Stimulated activated effector memory CD8-positive, alpha-beta T cell treated with anti-CD3 and anti-CD28 coated beads, Interleukin-12 subunit alpha, Interleukin-12 subunit beta, amount 100 ng/mL, for 72 hours (primary cell): Measurements from ENCODE around the gene CHST12.
A peak's percentile ranks its signal among the peaks of the same experiment; 100 is the strongest.

ENCODE experiments used
- ATAC-seq: fragments of 150-1000 bp; cut with Tn5 transposase; 2 replicates; pipeline ENCODE4 v1.10.0; 2021
- DNase-seq, 2 donors: peaks; one replicate each; pipeline ENCODE4 v3.0.0; 2021 to 2022; ENCODE audit warnings: low spot score in 2 of 2
- H3K27ac Mint-ChIP-seq: one replicate; pipeline ENCODE4 v1.8.0; 2022; ENCODE audit warnings: mild to moderate bottlenecking, mixed read lengths
- H3K36me3 Mint-ChIP-seq: one replicate; pipeline ENCODE4 v1.8.0; 2022; ENCODE audit warnings: mild to moderate bottlenecking, mixed read lengths
- H3K4me1 Mint-ChIP-seq: one replicate; pipeline ENCODE4 v1.8.0; 2022; ENCODE audit warnings: mixed read lengths
- H3K4me3 Mint-ChIP-seq: one replicate; pipeline ENCODE4 v1.8.0; 2022; ENCODE audit warnings: mild to moderate bottlenecking, mixed read lengths
- H3K9me3 Mint-ChIP-seq: one replicate; pipeline ENCODE4 v1.8.0; 2022; ENCODE audit warnings: mixed read lengths

The CHST12 gene

GRCh38 chr7:2403014-2403717 lies at the start of gene CHST12:
TSS of gene CHST12 (plus strand) at chr7:2403611. CDS start at chr7:2432640, 29,029 bp downstream.
- ATAC-seq (peak; percentile 71), DNase-seq (peak; percentile 94 to 97)
- Mint-ChIP-seq H3K4me3 (peak within 1 kb of the TSS; percentile 83), H3K9me3 (no peaks in the 10 kb centered on the region), H3K4me1 (peaks cover 55% of the 10 kb centered on the region), H3K36me3 (peaks cover 19% of the 10 kb centered on the region), H3K27ac (peak within 1 kb of the TSS; percentile 80)

GRCh38 chr7:2353936-2354185 lies 49.5 kb upstream of the CHST12 start:
- peak overlapping the region; percentile 100 for H3K27ac Mint-ChIP-seq
- H3K36me3 Mint-ChIP-seq: peaks cover 54% of the 10 kb centered on the region
- ATAC-seq (peak; percentile 81), DNase-seq (no peak)
- no peaks in the 10 kb centered on the region for H3K9me3 Mint-ChIP-seq
- peak overlapping the region; percentile 88 for H3K4me3 Mint-ChIP-seq
- H3K4me1 Mint-ChIP-seq: peaks cover 14% of the 10 kb centered on the region

GRCh38 chr7:2354186-2354938 lies 49.0 kb upstream of the CHST12 start, which contains the start of gene EIF3B:
TSS of gene EIF3B (plus strand) at chr7:2354827. CDS start at chr7:2354922, 95 bp downstream.
- Mint-ChIP-seq H3K4me1 (peaks cover 19% of the 10 kb centered on the region), H3K36me3 (peaks cover 59% of the 10 kb centered on the region), H3K4me3 (peak within 1 kb of the TSS; percentile 88), H3K27ac (peak within 1 kb of the TSS; percentile 100), H3K9me3 (no peaks in the 10 kb centered on the region)
- peak; percentile 94 for ATAC-seq
- peak; percentile 82 to 94 for DNase-seq

DNA sequence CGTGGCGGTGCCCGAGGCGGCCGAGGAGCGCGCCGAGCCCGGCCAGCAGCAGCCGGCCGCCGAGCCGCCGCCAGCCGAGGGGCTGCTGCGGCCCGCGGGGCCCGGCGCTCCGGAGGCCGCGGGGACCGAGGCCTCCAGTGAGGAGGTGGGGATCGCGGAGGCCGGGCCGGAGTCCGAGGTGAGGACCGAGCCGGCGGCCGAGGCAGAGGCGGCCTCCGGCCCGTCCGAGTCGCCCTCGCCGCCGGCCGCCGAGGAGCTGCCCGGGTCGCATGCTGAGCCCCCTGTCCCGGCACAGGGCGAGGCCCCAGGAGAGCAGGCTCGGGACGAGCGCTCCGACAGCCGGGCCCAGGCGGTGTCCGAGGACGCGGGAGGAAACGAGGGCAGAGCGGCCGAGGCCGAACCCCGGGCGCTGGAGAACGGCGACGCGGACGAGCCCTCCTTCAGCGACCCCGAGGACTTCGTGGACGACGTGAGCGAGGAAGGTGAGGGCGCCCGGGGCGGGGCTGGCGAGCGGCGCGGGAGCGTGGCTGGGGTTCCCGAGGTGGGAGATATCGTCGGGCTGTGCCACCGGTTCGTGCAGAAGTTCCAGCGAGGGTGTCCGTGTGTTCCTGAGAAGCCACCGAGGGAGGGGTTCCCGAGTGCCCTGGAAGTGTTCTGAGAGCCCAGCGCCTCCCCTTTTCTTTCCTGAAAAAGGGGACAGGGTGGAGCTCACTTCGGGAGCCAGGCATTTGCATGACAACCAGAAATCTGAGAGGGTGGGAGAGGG lies 48.3 kb upstream of the CHST12 start:
- peak; percentile 9 for ATAC-seq
- H3K4me3 Mint-ChIP-seq: peak overlapping the region; percentile 88
- peak overlapping the region; percentile 100 for H3K27ac Mint-ChIP-seq
- H3K4me1 Mint-ChIP-seq: peaks cover 27% of the 10 kb centered on the region
- H3K9me3 Mint-ChIP-seq: no peaks in the 10 kb centered on the region
- DNase-seq: peak in 1 of 2 donors; percentile 68
- H3K36me3 Mint-ChIP-seq: peaks cover 67% of the 10 kb centered on the region

DNA sequence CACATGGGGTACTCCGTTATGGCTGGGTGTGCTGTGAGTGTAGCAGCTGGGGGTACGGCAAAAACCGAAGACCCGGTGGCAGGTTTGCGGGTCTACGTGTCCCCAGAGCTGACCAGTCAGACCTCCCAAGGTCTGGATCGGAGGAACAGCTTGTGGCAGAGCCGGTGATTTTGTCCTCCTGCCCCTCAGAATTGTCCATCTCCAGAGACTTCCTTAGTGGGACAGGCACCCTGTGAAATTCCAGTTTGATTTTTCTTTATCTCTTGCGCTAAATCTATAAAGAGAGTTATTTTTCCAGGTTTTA lies 47.8 kb upstream of the CHST12 start:
- H3K4me3 Mint-ChIP-seq: peak overlapping the region; percentile 88
- no peak for DNase-seq

DNA sequence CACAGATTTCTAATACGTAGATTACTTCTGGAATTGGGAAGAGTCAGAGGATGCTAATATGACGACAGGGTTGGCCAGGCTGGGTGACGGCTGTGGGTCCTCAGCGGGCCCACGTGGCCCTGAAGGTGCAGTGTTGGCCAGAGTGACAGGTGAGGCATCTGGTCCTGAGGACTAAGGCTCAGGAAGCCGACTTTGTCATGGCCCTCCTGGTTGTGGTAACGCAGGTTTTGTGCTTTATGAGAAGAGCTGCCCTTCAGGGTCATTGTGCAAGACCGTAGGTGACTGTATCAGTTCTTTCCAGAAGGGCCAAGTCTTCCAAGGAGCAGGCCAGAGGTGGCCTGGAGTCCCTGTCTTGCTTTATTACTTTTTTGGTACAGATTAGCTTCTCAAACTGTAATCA lies 46.2 kb upstream of the CHST12 start:
- peaks cover 87% of the 10 kb centered on the region for H3K36me3 Mint-ChIP-seq
- H3K4me3 Mint-ChIP-seq: peak overlapping the region; percentile 88
- H3K4me1 Mint-ChIP-seq: peaks cover 34% of the 10 kb centered on the region
- peak overlapping the region; percentile 6 for H3K27ac Mint-ChIP-seq
- ATAC-seq (no peak), DNase-seq (no peak)
- H3K9me3 Mint-ChIP-seq: no peaks in the 10 kb centered on the region

More for the DNA sequence above, 47.8 kb upstream of the CHST12 start:
- H3K9me3 Mint-ChIP-seq: no peaks in the 10 kb centered on the region
- no peak for ATAC-seq
- peak overlapping the region; percentile 100 for H3K27ac Mint-ChIP-seq
- H3K36me3 Mint-ChIP-seq: peaks cover 72% of the 10 kb centered on the region
- H3K4me1 Mint-ChIP-seq: peaks cover 32% of the 10 kb centered on the region

DNA sequence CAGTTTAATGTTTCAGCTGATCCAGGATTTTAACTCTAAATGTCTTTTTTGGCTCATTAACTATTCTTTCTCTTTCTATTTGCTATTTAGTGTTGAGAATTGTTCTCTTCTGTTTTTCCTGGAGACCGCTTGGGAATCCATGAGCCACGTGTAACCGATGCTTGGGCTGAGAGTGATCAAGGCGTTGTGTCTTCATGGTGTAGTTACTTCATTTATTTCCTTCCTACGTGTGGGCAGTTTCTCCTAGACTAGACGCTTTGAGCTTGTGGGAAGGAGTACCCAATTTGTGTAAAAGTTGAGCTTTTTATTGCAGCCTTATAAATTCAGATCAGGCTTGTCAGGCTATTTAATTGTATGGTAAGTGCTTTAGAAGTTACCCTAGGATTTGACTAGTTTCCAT lies 45.8 kb upstream of the CHST12 start:
- DNase-seq (no peak), ATAC-seq (no peak)
- Mint-ChIP-seq H3K36me3 (peaks cover 91% of the 10 kb centered on the region), H3K4me1 (peaks cover 34% of the 10 kb centered on the region), H3K4me3 (peak overlapping the region; percentile 88), H3K9me3 (no peaks in the 10 kb centered on the region), H3K27ac (peak overlapping the region; percentile 6)

GRCh38 chr7:2358968-2359527 lies 44.4 kb upstream of the CHST12 start:
- H3K36me3 Mint-ChIP-seq: peaks cover 96% of the 10 kb centered on the region
- no peak for ATAC-seq

DNA sequence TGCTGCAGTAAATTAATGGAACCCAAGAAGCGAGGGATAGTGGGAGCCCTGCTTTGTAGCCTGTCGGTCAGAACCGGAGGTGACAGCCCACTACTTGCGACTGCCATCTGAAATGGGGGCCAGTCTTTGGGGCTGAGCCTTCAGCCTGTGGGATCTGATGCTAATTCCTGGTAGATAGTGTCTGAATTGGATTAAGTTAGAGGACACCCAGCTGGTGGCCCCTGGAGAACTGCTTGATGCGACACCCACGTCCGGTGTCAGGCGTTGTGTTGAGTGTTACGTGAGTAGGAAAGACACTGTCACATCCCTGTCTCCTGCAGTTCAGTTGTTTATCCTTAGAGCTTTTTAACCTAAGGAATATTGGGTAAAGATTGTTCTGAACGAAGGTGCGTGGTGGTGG lies 43.8 kb upstream of the CHST12 start:
- Mint-ChIP-seq H3K4me1 (peaks cover 34% of the 10 kb centered on the region), H3K9me3 (no peaks in the 10 kb centered on the region), H3K4me3 (no peak overlapping the region), H3K36me3 (peaks cover 96% of the 10 kb centered on the region), H3K27ac (peak overlapping the region; percentile 48)
- DNase-seq (no peak), ATAC-seq (no peak)

More at GRCh38 chr7:2358968-2359527, 44.4 kb upstream of the CHST12 start:
- peaks cover 34% of the 10 kb centered on the region for H3K4me1 Mint-ChIP-seq
- H3K9me3 Mint-ChIP-seq: no peaks in the 10 kb centered on the region
- no peak for DNase-seq
- H3K4me3 Mint-ChIP-seq: no peak overlapping the region
- peak overlapping the region; percentile 48 for H3K27ac Mint-ChIP-seq

DNA sequence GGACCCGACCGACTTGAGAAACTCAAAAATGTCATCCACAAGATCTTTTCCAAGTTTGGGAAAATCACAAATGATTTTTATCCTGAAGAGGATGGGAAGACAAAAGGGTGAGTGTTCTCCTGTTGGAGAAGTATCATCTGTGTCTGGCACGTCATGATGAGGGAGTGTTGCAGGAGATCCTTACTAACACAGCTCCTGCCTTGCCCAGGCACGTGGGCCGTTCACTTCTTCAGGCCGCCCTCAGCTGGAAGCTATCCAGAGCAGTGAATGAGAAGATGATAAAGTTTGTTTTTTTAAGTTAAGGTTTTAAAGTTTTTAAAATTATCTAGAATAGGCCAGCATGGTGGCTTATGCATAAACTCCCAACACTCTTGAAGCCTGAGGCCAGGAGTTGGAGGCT lies 42.6 kb upstream of the CHST12 start:
- H3K27ac Mint-ChIP-seq: no peak overlapping the region

GRCh38 chr7:2362385-2363088 lies 40.9 kb upstream of the CHST12 start:
- no peak overlapping the region for H3K4me3 Mint-ChIP-seq
- H3K36me3 Mint-ChIP-seq: peaks cover 100% of the 10 kb centered on the region
- no peaks in the 10 kb centered on the region for H3K9me3 Mint-ChIP-seq
- DNase-seq (no peak), ATAC-seq (no peak)
- peak overlapping the region; percentile 29 for H3K27ac Mint-ChIP-seq
- peaks cover 27% of the 10 kb centered on the region for H3K4me1 Mint-ChIP-seq

More for the DNA sequence above, 42.6 kb upstream of the CHST12 start:
- H3K4me3 Mint-ChIP-seq: no peak overlapping the region
- ATAC-seq (no peak), DNase-seq (no peak)
- H3K9me3 Mint-ChIP-seq: no peaks in the 10 kb centered on the region
- peaks cover 100% of the 10 kb centered on the region for H3K36me3 Mint-ChIP-seq
- H3K4me1 Mint-ChIP-seq: peaks cover 34% of the 10 kb centered on the region

GRCh38 chr7:2369139-2369538 lies 34.3 kb upstream of the CHST12 start:
- no peak overlapping the region for H3K27ac Mint-ChIP-seq
- H3K9me3 Mint-ChIP-seq: no peaks in the 10 kb centered on the region
- ATAC-seq (no peak), DNase-seq (no peak)
- no peak overlapping the region for H3K4me3 Mint-ChIP-seq
- no peaks in the 10 kb centered on the region for H3K4me1 Mint-ChIP-seq
- H3K36me3 Mint-ChIP-seq: peaks cover 100% of the 10 kb centered on the region

DNA sequence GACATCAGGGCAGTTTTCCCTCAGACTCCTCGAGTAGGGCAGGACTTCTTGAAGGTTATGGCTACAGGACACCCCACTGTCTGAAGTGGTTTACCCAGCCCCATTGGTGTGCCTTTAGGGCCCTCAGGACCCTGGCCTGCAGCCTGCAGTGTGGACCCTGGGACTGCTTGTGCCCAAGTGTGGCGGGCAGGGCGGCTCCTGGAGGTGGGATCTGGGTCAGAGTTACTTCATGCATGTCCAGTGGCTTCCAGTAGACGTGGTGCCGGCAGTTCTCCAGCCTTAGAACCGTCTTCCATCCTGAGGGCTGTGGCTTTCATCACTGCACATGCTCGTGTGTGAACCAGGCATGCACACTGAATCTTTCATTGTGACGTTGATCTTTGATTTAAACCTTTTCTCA lies 32.1 kb upstream of the CHST12 start:
- Mint-ChIP-seq H3K4me3 (no peak overlapping the region), H3K36me3 (peaks cover 100% of the 10 kb centered on the region), H3K9me3 (no peaks in the 10 kb centered on the region), H3K4me1 (peaks cover 5% of the 10 kb centered on the region), H3K27ac (no peak overlapping the region)
- DNase-seq: no peak
- no peak for ATAC-seq

DNA sequence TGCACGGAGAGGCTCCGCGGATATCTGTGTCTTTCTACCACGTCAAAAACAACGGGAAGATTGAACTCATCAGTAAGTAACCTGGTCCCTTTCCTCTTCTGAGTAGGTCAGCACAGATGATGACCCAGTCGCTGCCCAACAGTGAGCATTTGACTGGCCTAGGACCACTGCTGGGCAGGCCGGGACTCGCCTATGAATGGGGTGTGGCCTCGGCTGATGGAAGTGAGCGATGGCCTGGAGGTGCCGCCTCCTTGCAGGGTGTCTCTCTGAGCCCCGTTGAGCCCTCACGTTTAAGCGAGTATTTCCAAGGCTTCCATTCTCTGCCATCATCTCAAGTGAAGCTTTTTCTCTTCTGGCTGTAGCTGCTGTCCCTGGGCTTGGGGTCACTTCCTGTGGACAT lies 30.7 kb upstream of the CHST12 start:
- Mint-ChIP-seq H3K36me3 (peaks cover 100% of the 10 kb centered on the region), H3K9me3 (no peaks in the 10 kb centered on the region), H3K27ac (peak overlapping the region; percentile 45), H3K4me1 (peaks cover 15% of the 10 kb centered on the region), H3K4me3 (no peak overlapping the region)
- ATAC-seq (no peak), DNase-seq (no peak)

DNA sequence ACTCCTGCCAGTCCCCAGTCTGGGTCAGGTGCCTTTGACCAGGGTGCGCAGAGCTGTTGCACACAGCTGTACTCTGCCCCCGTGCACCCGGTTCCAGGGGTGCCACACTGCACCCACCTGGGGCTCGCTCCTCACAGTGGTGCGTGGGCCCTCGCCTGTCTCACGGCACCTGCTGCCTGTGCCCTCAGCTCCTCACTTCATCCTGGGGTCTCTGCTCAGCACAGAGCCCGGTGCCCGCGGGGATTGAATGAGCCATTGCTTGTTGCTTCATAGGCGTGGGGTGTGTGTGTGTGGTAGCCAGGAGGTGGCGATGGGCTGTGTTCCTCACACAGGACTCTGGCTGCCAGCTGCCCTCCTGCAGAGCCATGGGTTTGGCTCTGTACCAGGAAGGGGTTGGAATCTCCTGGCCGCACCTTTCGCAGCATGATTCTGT lies 30.3 kb upstream of the CHST12 start:
- Mint-ChIP-seq H3K4me3 (no peak overlapping the region), H3K36me3 (peaks cover 100% of the 10 kb centered on the region), H3K27ac (no peak overlapping the region), H3K4me1 (peaks cover 19% of the 10 kb centered on the region), H3K9me3 (no peaks in the 10 kb centered on the region)
- ATAC-seq: no peak
- DNase-seq: no peak
